GM12865 (cell line): ENCODE data around the gene PSORS1C2.

ENCODE experiments used
- DNase-seq: peaks from one replicate; pipeline ENCODE4 v3.0.0; 2010; ENCODE audit warnings: low read depth
- H3K4me3 ChIP-seq: 2 replicates; pipeline ENCODE4 v1.5.1; 2011; ENCODE audit warnings: mild to moderate bottlenecking, low read depth, low read length, control low read depth
- TF ChIP-seq, protein P1 (sequence below): IDR thresholded peaks from 2 replicates; pipeline ENCODE4 v1.5.1; 2011; ENCODE audit warnings: low read length, control low read depth, low read depth, inconsistent platforms; ENCODE audit not compliant: insufficient read depth; ENCODE audit errors: missing control alignments

PSORS1C2 gene

DNA sequence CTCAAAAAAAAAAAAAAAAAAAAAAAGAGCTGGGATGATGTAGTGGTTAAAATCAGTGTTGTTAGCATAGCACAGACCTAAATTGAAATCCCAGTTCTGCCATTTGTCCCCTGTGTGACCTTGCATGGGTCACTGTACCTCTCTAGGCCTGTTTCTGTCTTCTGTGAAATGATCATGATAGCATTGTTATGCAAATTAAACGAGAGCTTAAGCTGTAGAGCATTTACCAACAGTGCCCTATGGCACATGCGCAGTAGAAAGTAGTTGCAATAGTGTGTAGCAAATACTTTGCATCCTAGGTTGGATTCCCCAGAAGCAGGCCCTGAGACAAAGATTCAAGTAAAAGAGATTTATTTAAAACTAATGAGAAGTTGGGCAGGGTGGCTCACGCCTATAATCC, 7.3 kb downstream of the PSORS1C2 start:
- peak; percentile 11 for DNase-seq
- TF ChIP-seq, protein P1, sequence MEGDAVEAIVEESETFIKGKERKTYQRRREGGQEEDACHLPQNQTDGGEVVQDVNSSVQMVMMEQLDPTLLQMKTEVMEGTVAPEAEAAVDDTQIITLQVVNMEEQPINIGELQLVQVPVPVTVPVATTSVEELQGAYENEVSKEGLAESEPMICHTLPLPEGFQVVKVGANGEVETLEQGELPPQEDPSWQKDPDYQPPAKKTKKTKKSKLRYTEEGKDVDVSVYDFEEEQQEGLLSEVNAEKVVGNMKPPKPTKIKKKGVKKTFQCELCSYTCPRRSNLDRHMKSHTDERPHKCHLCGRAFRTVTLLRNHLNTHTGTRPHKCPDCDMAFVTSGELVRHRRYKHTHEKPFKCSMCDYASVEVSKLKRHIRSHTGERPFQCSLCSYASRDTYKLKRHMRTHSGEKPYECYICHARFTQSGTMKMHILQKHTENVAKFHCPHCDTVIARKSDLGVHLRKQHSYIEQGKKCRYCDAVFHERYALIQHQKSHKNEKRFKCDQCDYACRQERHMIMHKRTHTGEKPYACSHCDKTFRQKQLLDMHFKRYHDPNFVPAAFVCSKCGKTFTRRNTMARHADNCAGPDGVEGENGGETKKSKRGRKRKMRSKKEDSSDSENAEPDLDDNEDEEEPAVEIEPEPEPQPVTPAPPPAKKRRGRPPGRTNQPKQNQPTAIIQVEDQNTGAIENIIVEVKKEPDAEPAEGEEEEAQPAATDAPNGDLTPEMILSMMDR = no peak
- no peak overlapping the region for H3K4me3 ChIP-seq

- H3K4me3 ChIP-seq = no peak overlapping the region
- no peak for DNase-seq
- TF ChIP-seq, protein P1 = no peak
Measured at GRCh38 chr6:31130751-31131150, 8.1 kb downstream of the PSORS1C2 start.

DNA sequence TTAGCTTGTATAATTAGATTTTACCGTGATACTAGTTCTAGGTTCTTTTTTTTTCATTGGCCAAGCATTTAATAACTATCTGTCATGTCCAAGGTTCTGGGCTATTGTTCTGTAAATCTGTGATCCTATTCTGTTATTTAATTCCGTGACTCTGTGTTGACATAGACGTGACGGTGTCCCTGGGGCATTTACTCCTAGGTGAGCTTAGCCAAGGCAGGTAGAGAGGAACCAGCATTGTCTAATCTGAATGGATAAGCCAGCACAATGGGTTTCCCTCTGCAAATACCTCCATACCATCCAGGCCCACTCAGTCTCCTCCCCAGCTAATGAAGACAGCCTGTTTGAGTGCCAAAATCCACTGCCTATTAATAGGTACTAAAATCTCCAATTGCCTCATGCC, 9.7 kb downstream of the PSORS1C2 start:
- H3K4me3 ChIP-seq = no peak overlapping the region
- no peak for DNase-seq
- TF ChIP-seq, protein P1 = no peak

DNA sequence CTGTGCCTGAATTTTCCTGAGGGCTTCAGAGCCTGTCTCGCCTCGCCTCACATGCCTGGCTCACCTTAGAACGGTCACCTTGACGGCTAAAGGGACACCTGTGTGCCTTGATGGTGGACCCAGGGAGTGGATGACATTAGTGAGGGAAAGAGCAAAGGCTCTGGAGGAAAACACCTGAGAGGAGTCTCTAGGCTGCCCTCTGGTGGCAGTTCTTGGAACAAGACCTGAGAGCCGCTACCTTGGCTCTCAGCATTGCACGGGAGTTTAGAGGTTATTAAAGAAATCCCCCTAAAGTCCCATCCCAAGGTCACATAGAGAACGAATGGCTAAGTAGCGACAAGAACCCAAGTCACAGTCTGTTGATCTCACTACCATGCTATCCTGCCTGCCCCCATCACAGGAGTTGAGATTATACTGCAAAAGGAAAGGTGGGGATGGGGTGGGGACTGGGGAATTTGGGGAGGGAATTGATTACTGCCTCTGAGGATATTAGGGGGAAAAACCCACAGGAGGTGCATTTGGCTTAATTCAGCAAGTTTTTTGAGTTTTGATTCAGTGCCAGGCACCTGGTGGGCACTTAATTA, 10.7 kb downstream of the PSORS1C2 start:
- no peak overlapping the region for H3K4me3 ChIP-seq
- peak; percentile 68 for DNase-seq
- TF ChIP-seq, protein P1 = peak; percentile 89

DNA sequence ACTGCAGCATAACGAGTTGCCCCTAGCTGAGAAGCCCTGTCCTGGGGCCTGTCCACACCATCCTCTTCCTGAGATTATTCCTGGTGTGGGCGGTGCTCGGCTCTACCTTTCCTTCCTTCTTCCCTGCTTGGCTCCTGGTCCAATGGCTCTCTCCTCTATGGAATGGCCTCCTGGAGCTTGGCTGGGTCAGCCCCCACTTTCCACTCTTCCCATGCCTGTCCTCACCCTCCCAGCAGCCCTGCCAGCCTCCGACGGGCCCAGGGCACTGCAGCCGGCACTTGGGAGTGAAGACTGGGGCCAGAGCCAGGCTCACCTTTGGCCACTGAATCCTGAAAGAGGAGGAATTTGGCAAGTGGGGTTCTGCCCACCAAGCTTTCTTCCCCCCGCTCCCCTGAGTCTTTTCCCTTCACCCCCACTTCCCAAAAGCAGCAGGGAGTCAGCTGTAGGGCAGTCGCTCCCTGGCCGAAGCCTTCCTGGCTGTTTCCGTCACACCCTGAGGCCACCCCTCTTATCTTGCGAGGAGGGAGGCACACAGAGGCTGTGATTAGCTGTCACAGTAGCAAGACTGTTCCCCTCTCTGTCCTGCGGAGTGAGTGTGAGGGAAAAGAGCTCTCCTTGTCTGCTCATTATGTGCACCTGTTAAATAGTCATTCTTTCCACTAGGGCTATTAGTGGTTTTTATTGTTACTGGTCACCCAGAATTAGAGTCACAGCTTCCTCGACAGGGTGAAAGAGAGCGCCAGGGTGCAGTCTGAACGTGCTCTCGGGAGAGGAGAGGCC, 12.3 kb downstream of the PSORS1C2 start:
- TF ChIP-seq, protein P1 = no peak
- DNase-seq = no peak

GRCh38 chr6:31125586-31126363, 13.1 kb downstream of the PSORS1C2 start:
- H3K4me3 ChIP-seq = no peak overlapping the region
- TF ChIP-seq, protein P1 = no peak
- no peak for DNase-seq

More for the DNA sequence above, 12.3 kb downstream of the PSORS1C2 start:
- H3K4me3 ChIP-seq = no peak overlapping the region
